OCI-LY3 (cell line): Measurements from ENCODE around the gene VPS13C.

Source experiments
- H2AFZ ChIP-seq: fragments of 200-600, 300-600 bp; shearing (Covaris generic); 2 replicates; pipeline ENCODE4 v1.6.0; 2014; ENCODE audit warnings: antibody characterized with exemption, low read depth, low read length
- H3K27ac ChIP-seq: fragments of 200-600, 300-600 bp; sonication (generic); 2 replicates; pipeline ENCODE4 v1.5.1; 2014; ENCODE audit warnings: mild to moderate bottlenecking, low read length, moderate library complexity, mixed read lengths
- H3K27me3 ChIP-seq: fragments of 200-600, 300-600 bp; sonication (generic); 2 replicates; pipeline ENCODE4 v1.6.1; 2014; ENCODE audit warnings: low read depth, low read length, mixed read lengths
- H3K36me3 ChIP-seq: fragments of 200-600, 300-600 bp; sonication (generic); replicated peaks from 2 replicates; pipeline ENCODE3; 2014; ENCODE audit warnings: low read depth, low read length, mixed read lengths
- H3K4me1 ChIP-seq: fragments of 300-600, 200-600 bp; sonication (generic); 2 replicates; pipeline ENCODE4 v1.6.1; 2014; ENCODE audit warnings: low read length, mixed read lengths
- H3K4me2 ChIP-seq: fragments of 200-600, 300-600 bp; sonication (generic); 2 replicates; pipeline ENCODE4 v1.6.1; 2014; ENCODE audit warnings: low read length, mixed read lengths
- H3K4me3 ChIP-seq: fragments of 300-600, 200-600 bp; sonication (generic); 2 replicates; pipeline ENCODE4 v1.5.1; 2014; ENCODE audit warnings: antibody characterized with exemption, mild to moderate bottlenecking, low read length, moderate library complexity
- H3K79me2 ChIP-seq: fragments of 300-600, 200-600 bp; shearing (Covaris generic); 2 replicates; pipeline ENCODE4 v1.6.1; 2014; ENCODE audit warnings: mild to moderate bottlenecking, low read length, mixed read lengths
- H3K9ac ChIP-seq: fragments of 300-600, 200-600 bp; shearing (Covaris generic); 2 replicates; pipeline ENCODE4 v1.6.0; 2014; ENCODE audit warnings: mild to moderate bottlenecking, low read length, moderate library complexity
- H3K9me3 ChIP-seq: fragments of 200-600, 300-600 bp; shearing (Covaris generic); 2 replicates; pipeline ENCODE4 v1.6.1; 2014; ENCODE audit warnings: low read length, mixed read lengths; ENCODE audit not compliant: insufficient read depth
- H4K20me1 ChIP-seq: fragments of 200-600, 300-600 bp; sonication (generic); 2 replicates; pipeline ENCODE4 v1.6.1; 2016; ENCODE audit warnings: low read length, mixed read lengths; ENCODE audit not compliant: insufficient read depth
- EZH2phosphoT487 ChIP-seq: fragments of 200-600 bp; shearing (Covaris generic); IDR thresholded peaks from 2 replicates; pipeline ENCODE4 v1.6.1; 2018; ENCODE audit warnings: antibody characterized with exemption, mixed run types, low read depth
- TF ChIP-seq, protein P1 (sequence below): fragments of 200-600, 300-600 bp; sonication (generic); IDR thresholded peaks from 2 replicates; pipeline ENCODE4 v1.5.1; 2014; ENCODE audit warnings: antibody characterized with exemption, low read length, low read depth

The VPS13C gene

DNA sequence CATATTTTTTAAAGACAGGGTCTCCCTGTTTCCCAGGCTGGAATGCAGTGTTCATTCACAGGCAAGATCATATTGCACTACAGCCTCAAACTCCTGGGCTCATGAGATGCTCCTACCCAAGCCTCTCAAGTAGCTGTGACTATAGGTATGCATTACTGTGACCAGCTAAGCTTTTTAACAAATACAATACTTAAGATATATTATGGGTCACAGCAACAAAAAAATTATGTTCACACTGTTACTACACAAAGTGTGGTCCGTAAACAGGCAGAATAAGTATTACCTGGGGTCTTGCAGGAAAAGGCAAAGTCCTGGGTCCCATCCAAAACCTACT, 152.5 kb downstream of the VPS13C start:
- H2AFZ ChIP-seq: no peak overlapping the region
- 0 out of 2 replicates have a peak, but pooled peaks cover 3% of the 10 kb centered on the region for H4K20me1 ChIP-seq
- no peaks in the 10 kb centered on the region for H3K9me3 ChIP-seq
- H3K79me2 ChIP-seq: 0 out of 2 replicates have a peak, but pooled peaks cover 3% of the 10 kb centered on the region
- H3K4me2 ChIP-seq: no peak overlapping the region
- no peak overlapping the region for H3K27ac ChIP-seq
- H3K4me3 ChIP-seq: no peak overlapping the region
- no peaks in the 10 kb centered on the region for H3K4me1 ChIP-seq
- no peak for TF ChIP-seq EZH2phosphoT487
- TF ChIP-seq, protein P1, sequence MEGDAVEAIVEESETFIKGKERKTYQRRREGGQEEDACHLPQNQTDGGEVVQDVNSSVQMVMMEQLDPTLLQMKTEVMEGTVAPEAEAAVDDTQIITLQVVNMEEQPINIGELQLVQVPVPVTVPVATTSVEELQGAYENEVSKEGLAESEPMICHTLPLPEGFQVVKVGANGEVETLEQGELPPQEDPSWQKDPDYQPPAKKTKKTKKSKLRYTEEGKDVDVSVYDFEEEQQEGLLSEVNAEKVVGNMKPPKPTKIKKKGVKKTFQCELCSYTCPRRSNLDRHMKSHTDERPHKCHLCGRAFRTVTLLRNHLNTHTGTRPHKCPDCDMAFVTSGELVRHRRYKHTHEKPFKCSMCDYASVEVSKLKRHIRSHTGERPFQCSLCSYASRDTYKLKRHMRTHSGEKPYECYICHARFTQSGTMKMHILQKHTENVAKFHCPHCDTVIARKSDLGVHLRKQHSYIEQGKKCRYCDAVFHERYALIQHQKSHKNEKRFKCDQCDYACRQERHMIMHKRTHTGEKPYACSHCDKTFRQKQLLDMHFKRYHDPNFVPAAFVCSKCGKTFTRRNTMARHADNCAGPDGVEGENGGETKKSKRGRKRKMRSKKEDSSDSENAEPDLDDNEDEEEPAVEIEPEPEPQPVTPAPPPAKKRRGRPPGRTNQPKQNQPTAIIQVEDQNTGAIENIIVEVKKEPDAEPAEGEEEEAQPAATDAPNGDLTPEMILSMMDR: no peak
- H3K9ac ChIP-seq: no peak overlapping the region
- H3K36me3 ChIP-seq: peaks cover 47% of the 10 kb centered on the region
- no peaks in the 10 kb centered on the region for H3K27me3 ChIP-seq

DNA sequence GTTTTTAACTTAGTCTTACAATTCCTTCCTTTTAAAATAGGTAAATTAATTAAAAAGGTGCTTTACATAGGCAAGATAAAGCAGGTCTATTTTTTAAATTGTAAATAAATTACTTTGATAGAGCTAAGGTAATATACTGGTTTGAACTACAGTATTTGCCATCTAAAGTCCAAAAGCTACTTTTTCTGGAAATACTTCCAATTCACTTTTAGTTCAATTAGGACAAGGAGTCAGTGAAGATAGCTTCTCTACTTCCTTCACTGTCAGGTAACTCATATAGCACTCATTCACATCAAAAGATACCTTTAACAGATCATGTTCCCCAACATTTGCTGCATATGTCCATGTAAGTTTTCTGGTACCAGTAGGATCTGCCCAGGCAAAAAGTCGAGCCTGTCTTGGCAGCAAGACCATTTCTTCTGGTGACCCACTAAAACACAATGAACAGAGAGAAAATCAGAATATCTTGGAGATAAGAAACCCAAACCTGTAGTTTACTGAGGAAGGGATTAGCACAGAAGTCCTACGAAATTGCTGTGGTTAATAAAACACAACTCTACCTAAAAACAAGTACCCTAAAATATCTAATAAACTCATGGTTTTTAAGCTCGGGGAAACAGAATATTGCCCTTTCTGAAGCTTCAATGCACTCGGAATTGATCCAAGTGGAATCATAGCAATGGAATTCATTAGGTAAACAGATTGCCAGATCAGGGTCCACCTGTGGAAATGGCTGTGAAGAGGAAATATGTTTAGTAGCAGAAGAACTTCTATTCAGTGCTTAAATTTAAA, 153.1 kb downstream of the VPS13C start:
- Histone ChIP-seq H4K20me1 (0 out of 2 replicates have a peak, but pooled peaks cover 3% of the 10 kb centered on the region), H3K9ac (no peak overlapping the region), H2AFZ (no peak overlapping the region), H3K27me3 (no peaks in the 10 kb centered on the region), H3K27ac (no peak overlapping the region), H3K4me3 (no peak overlapping the region), H3K36me3 (peaks cover 52% of the 10 kb centered on the region), H3K4me1 (no peaks in the 10 kb centered on the region), H3K4me2 (no peak overlapping the region), H3K79me2 (peaks cover 6% of the 10 kb centered on the region; the same call in 1 of the 2 replicates), H3K9me3 (no peaks in the 10 kb centered on the region)
- TF ChIP-seq EZH2phosphoT487: no peak
- TF ChIP-seq, protein P1: no peak

DNA sequence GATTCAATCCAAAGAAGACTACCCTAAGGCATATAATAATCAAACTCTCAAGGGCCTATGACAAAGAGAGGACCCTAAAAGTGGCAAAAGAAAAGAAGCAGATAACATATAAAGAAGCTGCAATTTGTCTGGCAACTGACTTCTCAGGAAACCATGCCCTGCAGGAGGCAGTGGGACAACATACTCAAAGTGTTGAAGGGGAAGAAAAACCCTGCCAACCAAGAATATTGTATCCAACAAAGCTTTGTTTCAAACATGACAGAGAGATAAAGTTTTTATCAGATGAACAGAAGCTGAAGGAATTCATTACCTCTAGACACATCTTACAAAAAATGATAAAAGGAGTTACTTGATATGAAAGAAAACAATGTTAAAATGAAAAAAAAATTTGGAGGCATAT, 167.1 kb downstream of the VPS13C start:
- Histone ChIP-seq H3K4me3 (no peak overlapping the region), H3K4me1 (no peaks in the 10 kb centered on the region), H3K9ac (no peak overlapping the region), H3K9me3 (peaks cover 10% of the 10 kb centered on the region), H3K79me2 (no peaks in the 10 kb centered on the region), H2AFZ (no peak overlapping the region), H3K27ac (no peak overlapping the region), H3K36me3 (peaks cover 43% of the 10 kb centered on the region), H4K20me1 (no peaks in the 10 kb centered on the region), H3K4me2 (no peak overlapping the region), H3K27me3 (no peaks in the 10 kb centered on the region)
- no peak for TF ChIP-seq EZH2phosphoT487
- TF ChIP-seq, protein P1: no peak

GRCh38 chr15:61892140-61892539, 168.1 kb downstream of the VPS13C start:
- Histone ChIP-seq H3K4me1 (no peaks in the 10 kb centered on the region), H3K9ac (no peak overlapping the region), H3K4me2 (no peak overlapping the region), H2AFZ (no peak overlapping the region), H3K27me3 (no peaks in the 10 kb centered on the region), H3K4me3 (no peak overlapping the region), H4K20me1 (no peaks in the 10 kb centered on the region), H3K36me3 (peaks cover 43% of the 10 kb centered on the region), H3K79me2 (no peaks in the 10 kb centered on the region), H3K9me3 (peaks cover 10% of the 10 kb centered on the region), H3K27ac (no peak overlapping the region)
- TF ChIP-seq EZH2phosphoT487: no peak
- TF ChIP-seq, protein P1: no peak
